Testis (tissue), 3 donors: Measurements from ENCODE around the gene PTPN7. TPM values are rescaled to one million over a fixed set of nuclear protein-coding genes. Genes with fewer than 3 reads are reported as not detected.
"Not testable (repeated sequence)": the region's sequence is repeated elsewhere in the genome, so short reads cannot be mapped to it uniquely, and the experiment has no call there.

Experiments
- DNase-seq: peaks from one replicate; pipeline ENCODE4 v3.0.0-alpha.2; 2019
- H3K27ac ChIP-seq, 2 donors: fragments of 200-600 bp; sonication (generic); one replicate each; pipeline ENCODE4 v1.5.1; 2019
- H3K27me3 ChIP-seq: fragments of 200-600 bp; sonication (generic); one replicate; pipeline ENCODE4 v1.5.1; 2019
- H3K36me3 ChIP-seq: fragments of 200-600 bp; sonication (generic); one replicate; pipeline ENCODE4 v1.5.1; 2017; ENCODE audit warnings: low read depth; ENCODE audit errors: missing control alignments
- H3K4me1 ChIP-seq: fragments of 200-600 bp; sonication (generic); one replicate; pipeline ENCODE4 v1.5.1; 2019
- H3K4me3 ChIP-seq, 2 donors: fragments of 200-600 bp; sonication (generic); one replicate each; pipeline ENCODE4 v1.5.1; 2017 to 2019
- H3K9me3 ChIP-seq: fragments of 200-600 bp; sonication (generic); one replicate; pipeline ENCODE4 v1.5.1; 2017
- CTCF ChIP-seq, 3 experiments: fragments of 450-650 bp in 2 of 3; fragments of 200-600 bp in 1 of 3; sonication (generic) in 1 of 3; IDR thresholded peaks; one replicate each; pipeline ENCODE4 v1.5.1; 2016 to 2019; ENCODE audit warnings: antibody characterized with exemption in 3 of 3, mild to moderate bottlenecking in 2 of 3, moderate library complexity in 1 of 3
- POLR2A ChIP-seq: fragments of 450-650 bp; IDR thresholded peaks from one replicate; pipeline ENCODE4 v1.6.1; 2017; ENCODE audit warnings: antibody characterized with exemption, mild to moderate bottlenecking, moderate library complexity
- WGBS, 2 donors: methylation state at CpG; one replicate each; pipeline ENCODE4 v1.1.5; 2018; 5-methylcytosine and 5-hydroxymethylcytosine counted together
- intact Hi-C: fragments of 100-400 bp; cut with DNase I; formaldehyde crosslinking; loops from one replicate; pipeline ENCODE4 v1.15.1; 2023; ENCODE audit warnings: low total_unique reads
- polyA plus RNA-seq: library from polyadenylated mRNA; stranded (reverse); fragments of 350-450 nt; fragmentation: Illumina TruSeq; extraction: RNeasy Lipid Tissue Mini Kit (QIAGEN cat#74804); gene quantifications from one replicate; pipeline ENCODE4 v1.2.3, GENCODE V29; 2014; ENCODE audit warnings: low read depth, low replicate concordance; ENCODE audit not compliant: insufficient read depth
- total RNA-seq, 2 donors: library from RNA; depleted of rRNA; stranded (reverse); fragments of >200 nt; gene quantifications; one replicate each; pipeline ENCODE4 v1.2.3, GENCODE V29; 2016

Gene PTPN7
- total and polyA plus RNA-seq, 3 donors from 2014 or later = 43.0 to 119 (median 84.1) TPM

GRCh38 chr1:202170726-202171125 is 10.3 kb upstream of the PTPN7 start:
- DNase-seq = no peak
- TF ChIP-seq CTCF (IDR thresholded peaks at IDR 0.05) (no peak), POLR2A (no peak)
- Histone ChIP-seq H3K27me3 (no peaks in the 10 kb centered on the region), H3K4me1 (peaks cover 30% of the 10 kb centered on the region), H3K9me3 (no peaks in the 10 kb centered on the region), H3K27ac (no peak overlapping the region), H3K36me3 (no peaks in the 10 kb centered on the region), H3K4me3 (no peak overlapping the region)
- intact Hi-C loops = no loop called here
- WGBS, 2 donors = 84 to 90% methylated on average over 6 of the region's 6 CpGs

GRCh38 chr1:202168861-202169260 is 8.5 kb upstream of the PTPN7 start:
- no peak overlapping the region for H3K4me3 ChIP-seq
- 79 to 94% methylated on average over 7 of the region's 7 CpGs for WGBS, 2 donors
- no peaks in the 10 kb centered on the region for H3K9me3 ChIP-seq
- H3K27ac ChIP-seq = no peak overlapping the region
- no peaks in the 10 kb centered on the region for H3K27me3 ChIP-seq
- DNase-seq = no peak
- TF ChIP-seq CTCF (IDR thresholded peaks at IDR 0.05) (no peak), POLR2A (no peak)
- intact Hi-C loops = no loop called here
- peaks cover 49% of the 10 kb centered on the region for H3K4me1 ChIP-seq
- no peaks in the 10 kb centered on the region for H3K36me3 ChIP-seq

- Histone ChIP-seq H3K9me3 (no peaks in the 10 kb centered on the region), H3K27ac (peak overlapping the region in 1 of 2 donors; percentile 51), H3K27me3 (no peaks in the 10 kb centered on the region), H3K4me1 (peaks cover 59% of the 10 kb centered on the region), H3K4me3 (no peak overlapping the region), H3K36me3 (no peaks in the 10 kb centered on the region)
- 49 to 58% methylated on average over 12 to 17 of the region's 18 CpGs for WGBS, 2 donors
- intact Hi-C loops = no loop called here
- TF ChIP-seq CTCF (IDR thresholded peaks at IDR 0.05) (no peak), POLR2A (no peak)
- DNase-seq = peak; percentile 87
These were observed 7.5 kb upstream of the PTPN7 start for GRCh38 chr1:202167708-202168415.

- H3K4me1 ChIP-seq = peaks cover 67% of the 10 kb centered on the region
- DNase-seq, H3K27me3 ChIP-seq, intact Hi-C loops, H3K4me3 ChIP-seq, H3K9me3 ChIP-seq, H3K36me3 ChIP-seq: not testable (repeated sequence)
- H3K27ac ChIP-seq = peak overlapping the region; percentile 51 to 60
- 35 to 44% methylated on average over 13 of the region's 13 CpGs for WGBS, 2 donors
These were observed 6.7 kb upstream of the PTPN7 start for GRCh38 chr1:202167054-202167453.

GRCh38 chr1:202165942-202166843 is 5.8 kb upstream of the PTPN7 start:
- H3K9me3 ChIP-seq = no peaks in the 10 kb centered on the region
- DNase-seq = no peak
- 65 to 83% methylated on average over 6 to 9 of the region's 9 CpGs for WGBS, 2 donors
- intact Hi-C loops = no loop called here
- H3K4me1 ChIP-seq = peaks cover 75% of the 10 kb centered on the region
- H3K27ac ChIP-seq = peak overlapping the region; percentile 60 to 87
- H3K36me3 ChIP-seq = no peaks in the 10 kb centered on the region
- H3K27me3 ChIP-seq = no peaks in the 10 kb centered on the region
- TF ChIP-seq CTCF (IDR thresholded peaks at IDR 0.05) (no peak), POLR2A (no peak)
- H3K4me3 ChIP-seq = no peak overlapping the region
